ENCODE results near the gene GLT8D1. TPM values are rescaled to one million over a fixed set of nuclear protein-coding genes. Genes with fewer than 3 reads are reported as not detected.

GLT8D1 gene
- total RNA-seq, 1 donor from 2014 or later = 49.8 TPM

GRCh38 chr3:52724511-52724910 is 18.9 kb upstream of the GLT8D1 start:
- H3K27me3 ChIP-seq (ENCODE audit: control insufficient read depth, insufficient read depth, low read length) = no peaks in the 10 kb centered on the region
- DNase-seq (ENCODE audit: low read depth) (no peak), FAIRE-seq (no peak)
- no peaks in the 10 kb centered on the region for H3K36me3 ChIP-seq (ENCODE audit: control insufficient read depth, insufficient read depth, low read length)
- no peak for TF ChIP-seq CTCF (IDR thresholded peaks at IDR 0.05; ENCODE audit: insufficient read depth, low read length, severe bottlenecking)
- H3K4me3 ChIP-seq (ENCODE audit: low read depth, low read length) = no peak overlapping the region

GRCh38 chr3:52723935-52724334 is 18.3 kb upstream of the GLT8D1 start:
- Histone ChIP-seq H3K4me3 (ENCODE audit: low read depth, low read length) (no peak overlapping the region), H3K27me3 (ENCODE audit: control insufficient read depth, insufficient read depth, low read length) (no peaks in the 10 kb centered on the region), H3K36me3 (ENCODE audit: control insufficient read depth, insufficient read depth, low read length) (peaks cover under 1% of the 10 kb centered on the region)
- FAIRE-seq (no peak), DNase-seq (ENCODE audit: low read depth) (no peak)
- no peak for TF ChIP-seq CTCF (IDR thresholded peaks at IDR 0.05; ENCODE audit: insufficient read depth, low read length, severe bottlenecking)

GRCh38 chr3:52722491-52722890 is 16.9 kb upstream of the GLT8D1 start:
- H3K36me3 ChIP-seq (ENCODE audit: control insufficient read depth, insufficient read depth, low read length) = peaks cover 2% of the 10 kb centered on the region
- DNase-seq (ENCODE audit: low read depth) (no peak), FAIRE-seq (no peak)
- H3K4me3 ChIP-seq (ENCODE audit: low read depth, low read length) = no peak overlapping the region
- no peak for TF ChIP-seq CTCF (IDR thresholded peaks at IDR 0.05; ENCODE audit: insufficient read depth, low read length, severe bottlenecking)
- H3K27me3 ChIP-seq (ENCODE audit: control insufficient read depth, insufficient read depth, low read length) = no peaks in the 10 kb centered on the region

GRCh38 chr3:52721730-52722008 is 16.1 kb upstream of the GLT8D1 start:
- FAIRE-seq (no peak), DNase-seq (ENCODE audit: low read depth) (peak; percentile 56)
- no peak overlapping the region for H3K4me3 ChIP-seq (ENCODE audit: low read depth, low read length)

GRCh38 chr3:52721002-52721729 is 15.6 kb upstream of the GLT8D1 start:
- H3K27me3 ChIP-seq (ENCODE audit: control insufficient read depth, insufficient read depth, low read length) = no peaks in the 10 kb centered on the region
- no peak for TF ChIP-seq CTCF (IDR thresholded peaks at IDR 0.05; ENCODE audit: insufficient read depth, low read length, severe bottlenecking)
- FAIRE-seq = no peak
- peaks cover 2% of the 10 kb centered on the region for H3K36me3 ChIP-seq (ENCODE audit: control insufficient read depth, insufficient read depth, low read length)
- no peak overlapping the region for H3K4me3 ChIP-seq (ENCODE audit: low read depth, low read length)
- no peak for DNase-seq (ENCODE audit: low read depth)

More at GRCh38 chr3:52721730-52722008, 16.1 kb upstream of the GLT8D1 start:
- no peak for TF ChIP-seq CTCF (IDR thresholded peaks at IDR 0.05; ENCODE audit: insufficient read depth, low read length, severe bottlenecking)
- Histone ChIP-seq H3K27me3 (ENCODE audit: control insufficient read depth, insufficient read depth, low read length) (no peaks in the 10 kb centered on the region), H3K36me3 (ENCODE audit: control insufficient read depth, insufficient read depth, low read length) (peaks cover 2% of the 10 kb centered on the region)

GRCh38 chr3:52719618-52720017 is 14.0 kb upstream of the GLT8D1 start:
- TF ChIP-seq CTCF (IDR thresholded peaks at IDR 0.05; ENCODE audit: insufficient read depth, low read length, severe bottlenecking) = no peak
- Histone ChIP-seq H3K36me3 (ENCODE audit: control insufficient read depth, insufficient read depth, low read length) (peaks cover 2% of the 10 kb centered on the region), H3K27me3 (ENCODE audit: control insufficient read depth, insufficient read depth, low read length) (no peaks in the 10 kb centered on the region), H3K4me3 (ENCODE audit: low read depth, low read length) (no peak overlapping the region)
- FAIRE-seq (no peak), DNase-seq (ENCODE audit: low read depth) (no peak)
